ENCODE data around the gene ST7. TPM values are rescaled to one million over a fixed set of nuclear protein-coding genes. Genes with fewer than 3 reads are reported as not detected.

ST7 gene
- total RNA-seq, 4 donors from 2014 or later, result 7.2 to 47.9 (median 19.1) TPM

DNA sequence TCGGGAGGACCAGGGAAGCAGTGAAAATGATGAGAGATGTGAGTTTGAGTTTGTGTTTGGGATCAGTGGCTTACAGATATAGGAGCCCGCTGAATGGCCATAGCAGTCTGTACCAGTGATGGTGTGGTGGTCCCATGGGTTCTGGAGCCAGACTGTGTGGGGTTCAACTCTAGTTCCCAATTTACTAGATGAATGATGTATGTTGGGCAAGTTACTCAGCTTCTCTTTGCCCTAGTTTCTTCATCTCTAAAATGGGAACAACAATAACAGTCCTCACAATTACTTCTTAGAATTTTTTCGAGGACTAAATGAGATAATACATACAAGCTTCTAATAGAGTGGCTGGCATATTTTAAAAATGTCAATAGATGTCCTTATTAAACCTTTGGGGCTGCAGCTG is 185.2 kb downstream of the ST7 start:
- 86 to 93% methylated on average over 2 to 3 of the region's 3 CpGs for WGBS, 2 donors (ENCODE audit: low coverage in 1 of 2)

GRCh38 chr7:117138981-117139380 is 185.7 kb downstream of the ST7 start:
- DNase-seq, result no peak
- Histone ChIP-seq H3K27me3 (no peaks in the 10 kb centered on the region), H3K9me3 (no peaks in the 10 kb centered on the region), H3K4me1 (no peaks in the 10 kb centered on the region), H3K36me3 (no peaks in the 10 kb centered on the region), H3K27ac (no peak overlapping the region), H3K4me3 (no peak overlapping the region)
- WGBS, 2 donors (ENCODE audit: low coverage in 1 of 2), result 75 to 82% methylated on average over 1 of the region's 1 CpG
- TF ChIP-seq EP300 (IDR thresholded peaks at IDR 0.05; ENCODE audit: low read depth), result no peak
- TF ChIP-seq, protein P1, sequence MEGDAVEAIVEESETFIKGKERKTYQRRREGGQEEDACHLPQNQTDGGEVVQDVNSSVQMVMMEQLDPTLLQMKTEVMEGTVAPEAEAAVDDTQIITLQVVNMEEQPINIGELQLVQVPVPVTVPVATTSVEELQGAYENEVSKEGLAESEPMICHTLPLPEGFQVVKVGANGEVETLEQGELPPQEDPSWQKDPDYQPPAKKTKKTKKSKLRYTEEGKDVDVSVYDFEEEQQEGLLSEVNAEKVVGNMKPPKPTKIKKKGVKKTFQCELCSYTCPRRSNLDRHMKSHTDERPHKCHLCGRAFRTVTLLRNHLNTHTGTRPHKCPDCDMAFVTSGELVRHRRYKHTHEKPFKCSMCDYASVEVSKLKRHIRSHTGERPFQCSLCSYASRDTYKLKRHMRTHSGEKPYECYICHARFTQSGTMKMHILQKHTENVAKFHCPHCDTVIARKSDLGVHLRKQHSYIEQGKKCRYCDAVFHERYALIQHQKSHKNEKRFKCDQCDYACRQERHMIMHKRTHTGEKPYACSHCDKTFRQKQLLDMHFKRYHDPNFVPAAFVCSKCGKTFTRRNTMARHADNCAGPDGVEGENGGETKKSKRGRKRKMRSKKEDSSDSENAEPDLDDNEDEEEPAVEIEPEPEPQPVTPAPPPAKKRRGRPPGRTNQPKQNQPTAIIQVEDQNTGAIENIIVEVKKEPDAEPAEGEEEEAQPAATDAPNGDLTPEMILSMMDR (IDR thresholded peaks at IDR 0.05), result no peak
- no peak for TF ChIP-seq POLR2AphosphoS5 (IDR thresholded peaks at IDR 0.05)
- no peak for TF ChIP-seq POLR2A (IDR thresholded peaks at IDR 0.05)
- intact Hi-C loops (cut with DNase I; ENCODE audit: low total_unique reads), result no loop called here
- in situ Hi-C loops (cut with MboI; ENCODE audit: low pct_ligation_motif_present in 1 of 4, low pct_unique_long_range_greater_than_20kb in 1 of 4, low sequenced_read_pairs in 3 of 4), result loop anchor here in 1 of 4 donors (25.0 kb wide), 1 partner anchor 977 kb away; no protein-coding TSS in a partner anchor

More for the DNA sequence above, 185.2 kb downstream of the ST7 start:
- H3K36me3 ChIP-seq, result no peaks in the 10 kb centered on the region
- H3K27ac ChIP-seq, result no peak overlapping the region
- no peak for DNase-seq
- in situ Hi-C loops (cut with MboI; ENCODE audit: low pct_ligation_motif_present in 1 of 4, low pct_unique_long_range_greater_than_20kb in 1 of 4, low sequenced_read_pairs in 3 of 4), result loop anchor here in 1 of 4 donors (25.0 kb wide), 1 partner anchor 976 kb away; no protein-coding TSS in a partner anchor
- intact Hi-C loops (cut with DNase I; ENCODE audit: low total_unique reads), result no loop called here
- no peak overlapping the region for H3K4me3 ChIP-seq
- no peaks in the 10 kb centered on the region for H3K9me3 ChIP-seq
- no peaks in the 10 kb centered on the region for H3K27me3 ChIP-seq
- no peaks in the 10 kb centered on the region for H3K4me1 ChIP-seq
- TF ChIP-seq EP300 (IDR thresholded peaks at IDR 0.05; ENCODE audit: low read depth) (no peak), POLR2AphosphoS5 (IDR thresholded peaks at IDR 0.05) (no peak), POLR2A (IDR thresholded peaks at IDR 0.05) (no peak)
- TF ChIP-seq, protein P1 (IDR thresholded peaks at IDR 0.05), result no peak

DNA sequence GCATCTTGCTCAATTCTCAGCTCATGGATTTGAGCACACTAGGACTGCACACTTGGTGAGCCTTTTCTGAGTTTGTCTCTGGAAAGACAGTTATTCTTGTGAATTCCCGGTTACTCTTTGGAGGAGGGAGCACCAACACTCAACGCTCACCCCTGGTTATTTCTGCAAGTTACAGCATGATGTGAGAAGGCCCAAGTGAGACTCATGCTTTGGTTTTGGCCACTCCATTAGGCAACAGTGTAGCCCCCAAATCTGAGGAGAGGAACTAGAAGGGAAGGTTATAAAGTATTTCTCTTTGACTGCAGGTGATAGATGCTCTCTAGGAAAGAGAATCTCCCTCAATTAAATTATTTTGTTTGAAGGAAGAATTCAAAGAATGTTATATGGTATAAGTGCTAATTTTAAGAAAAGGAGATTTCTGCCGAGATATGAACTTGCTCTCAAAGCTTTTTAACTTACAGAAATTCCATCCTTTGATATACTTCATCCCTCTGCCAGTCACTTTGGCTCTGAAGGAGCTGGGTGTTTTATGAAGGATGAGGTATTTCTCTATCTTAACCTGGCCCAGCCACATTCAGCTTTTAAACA is 186.2 kb downstream of the ST7 start:
- no peak for DNase-seq
- WGBS, 2 donors (ENCODE audit: low coverage in 1 of 2), result 91 to 100% methylated on average over 1 to 3 of the region's 3 CpGs
- H3K27ac ChIP-seq, result no peak overlapping the region
- H3K27me3 ChIP-seq, result no peaks in the 10 kb centered on the region
- H3K36me3 ChIP-seq, result no peaks in the 10 kb centered on the region
- intact Hi-C loops (cut with DNase I; ENCODE audit: low total_unique reads), result no loop called here
- H3K4me3 ChIP-seq, result no peak overlapping the region
- in situ Hi-C loops (cut with MboI; ENCODE audit: low pct_ligation_motif_present in 1 of 4, low pct_unique_long_range_greater_than_20kb in 1 of 4, low sequenced_read_pairs in 3 of 4), result loop anchor here in 1 of 4 donors (25.0 kb wide), 1 partner anchor 977 kb away; no protein-coding TSS in a partner anchor
- no peaks in the 10 kb centered on the region for H3K4me1 ChIP-seq
- TF ChIP-seq POLR2A (IDR thresholded peaks at IDR 0.05), result no peak
- TF ChIP-seq EP300 (IDR thresholded peaks at IDR 0.05; ENCODE audit: low read depth), result no peak
- TF ChIP-seq, protein P1 (IDR thresholded peaks at IDR 0.05), result no peak
- TF ChIP-seq POLR2AphosphoS5 (IDR thresholded peaks at IDR 0.05), result no peak
- H3K9me3 ChIP-seq, result no peaks in the 10 kb centered on the region

DNA sequence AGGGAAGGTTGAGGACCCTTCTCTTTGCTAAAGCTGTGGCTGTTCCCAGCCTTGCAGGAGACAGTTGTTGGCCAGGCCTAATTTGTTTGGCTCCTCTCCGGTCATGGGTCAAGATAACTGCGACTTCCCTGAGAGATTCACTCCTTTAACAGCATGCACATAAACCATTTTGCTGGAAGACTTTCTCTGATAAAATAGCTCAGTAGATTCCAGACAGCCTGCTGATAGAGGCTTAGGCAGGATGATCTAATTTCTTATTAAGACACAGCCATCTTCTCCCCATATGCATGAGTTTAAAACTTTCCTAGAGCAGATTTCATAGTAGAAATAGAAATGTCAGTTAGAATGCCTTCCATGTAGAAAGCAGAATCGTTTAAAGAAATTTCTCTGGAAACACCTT is 187.6 kb downstream of the ST7 start:
- Histone ChIP-seq H3K36me3 (no peaks in the 10 kb centered on the region), H3K27ac (no peak overlapping the region), H3K9me3 (no peaks in the 10 kb centered on the region), H3K4me1 (no peaks in the 10 kb centered on the region), H3K4me3 (no peak overlapping the region), H3K27me3 (no peaks in the 10 kb centered on the region)
- intact Hi-C loops (cut with DNase I; ENCODE audit: low total_unique reads) (no loop called here), in situ Hi-C loops (cut with MboI; ENCODE audit: low pct_ligation_motif_present in 1 of 4, low pct_unique_long_range_greater_than_20kb in 1 of 4, low sequenced_read_pairs in 3 of 4) (loop anchor here in 1 of 4 donors (25.0 kb wide), 1 partner anchor 979 kb away; no protein-coding TSS in a partner anchor)
- WGBS, 2 donors (ENCODE audit: low coverage in 1 of 2), result 89 to 90% methylated on average over 3 of the region's 3 CpGs
- DNase-seq, result no peak
- no peak for TF ChIP-seq POLR2AphosphoS5 (IDR thresholded peaks at IDR 0.05)
- TF ChIP-seq POLR2A (IDR thresholded peaks at IDR 0.05), result no peak
- no peak for TF ChIP-seq EP300 (IDR thresholded peaks at IDR 0.05; ENCODE audit: low read depth)
- TF ChIP-seq, protein P1 (IDR thresholded peaks at IDR 0.05), result no peak

Measured in transverse colon (tissue), 4 donors.